AG04449 (cell line): ENCODE results near the gene KCNN3.

Source experiments
- CTCF ChIA-PET: fragments of 350-600 bp; formaldehyde crosslinking; extraction: SDS; loops from one replicate; lab custom pipeline; 2021; ENCODE audit warnings: antibody characterized with exemption; lab: Yijun Ruan, JAX
- POLR2A ChIA-PET: fragments of 400-600, 350-600 bp; formaldehyde crosslinking; extraction: SDS; loops from one replicate; lab custom pipeline; 2020; ENCODE audit warnings: antibody characterized with exemption, inconsistent platforms; lab: Yijun Ruan, JAX
- DNase-seq: peaks from one replicate; pipeline ENCODE4 v3.0.0-alpha.2; 2010; ENCODE audit warnings: low read depth, low spot score
- H3K4me3 ChIP-seq: 2 replicates; pipeline ENCODE4 v1.5.1; 2011; ENCODE audit warnings: low read depth, mild to moderate bottlenecking, control low read depth, low read length
- CTCF ChIP-seq: IDR thresholded peaks from one replicate; pipeline ENCODE4 v1.5.1; 2011; ENCODE audit warnings: mild to moderate bottlenecking, moderate library complexity, low read length, control low read depth, inconsistent platforms; ENCODE audit not compliant: insufficient read depth; ENCODE audit errors: missing control alignments

Gene KCNN3

GRCh38 chr1:154669464-154670282, 200.4 kb downstream of the KCNN3 start:
- no peak overlapping the region for H3K4me3 ChIP-seq
- ChIA-PET POLR2A (interaction anchor here (0.6 kb wide), 1 partner anchor 91 kb away, joined by 3 read pairs; no protein-coding TSS in a partner anchor), CTCF (interaction anchor here (0.5 to 8.0 kb wide), 59 partner anchors 10 to 541 kb away, joined by 3 to 129 read pairs (median 4); partner anchors contain the start of genes ADAM15, KCNN3, PBXIP1 and PMVK)
- DNase-seq = peak; percentile 21
- TF ChIP-seq CTCF = peak; percentile 78

GRCh38 chr1:154666051-154666790, 203.9 kb downstream of the KCNN3 start:
- CTCF ChIA-PET = interaction anchor here (1.0 to 8.0 kb wide), 4 partner anchors 10 to 209 kb away, joined by 3 to 129 read pairs (median 6); no protein-coding TSS in a partner anchor
- no peak for TF ChIP-seq CTCF

GRCh38 chr1:154664331-154665002, 205.6 kb downstream of the KCNN3 start:
- ChIA-PET CTCF (interaction anchor here (1.5 to 8.0 kb wide), 2 partner anchors 211 to 279 kb away, joined by 6 to 129 read pairs; no protein-coding TSS in a partner anchor), POLR2A (no interaction called here)
- H3K4me3 ChIP-seq = no peak overlapping the region
- no peak for TF ChIP-seq CTCF
- no peak for DNase-seq

More at GRCh38 chr1:154666051-154666790, 203.9 kb downstream of the KCNN3 start:
- no peak for DNase-seq
- POLR2A ChIA-PET = no interaction called here
- H3K4me3 ChIP-seq = no peak overlapping the region

GRCh38 chr1:154663471-154664060, 206.5 kb downstream of the KCNN3 start:
- no peak for TF ChIP-seq CTCF
- POLR2A ChIA-PET = no interaction called here
- no peak overlapping the region for H3K4me3 ChIP-seq
- no peak for DNase-seq
- CTCF ChIA-PET = interaction anchor here (1.1 to 8.0 kb wide), 3 partner anchors 212 to 280 kb away, joined by 4 to 129 read pairs (median 6); no protein-coding TSS in a partner anchor

GRCh38 chr1:154661110-154661509, 209.0 kb downstream of the KCNN3 start:
- ChIA-PET POLR2A (no interaction called here), CTCF (no interaction called here)
- no peak for DNase-seq
- no peak overlapping the region for H3K4me3 ChIP-seq
- TF ChIP-seq CTCF = no peak
